ENCODE results near the gene MRPL48. TPM values are rescaled to one million over a fixed set of nuclear protein-coding genes. Genes with fewer than 3 reads are reported as not detected.

The MRPL48 gene
- total and polyA plus RNA-seq, 10 of the 15 experiments (the other 5 are each of a cell fraction or from before 2014, with no cell fraction given): 46.7 to 159 (median 83.4) TPM

DNA sequence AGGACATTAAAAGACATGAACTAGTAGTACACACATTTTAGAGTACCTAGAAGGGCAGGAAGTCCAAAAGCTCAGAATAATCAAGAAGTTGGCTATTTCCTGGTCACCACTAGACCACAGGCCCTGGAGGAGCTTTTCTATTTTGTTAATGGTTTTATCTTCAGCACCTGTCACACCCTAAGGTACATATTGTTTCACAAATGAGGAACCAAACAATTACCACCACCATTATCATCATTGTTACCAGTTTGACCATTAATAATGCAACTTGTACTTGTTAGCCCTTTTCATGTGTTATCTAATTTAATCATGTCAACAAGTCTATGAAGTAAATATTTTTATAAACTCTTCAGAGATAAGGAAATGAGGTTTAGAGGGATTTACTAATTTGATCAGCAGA, 4.9 kb downstream of the MRPL48 start:
- Histone ChIP-seq H3K79me2 (ENCODE audit: control insufficient read depth, insufficient read depth, low read length) (peaks cover 17% of the 10 kb centered on the region), H3K27ac (ENCODE audit: control insufficient read depth, insufficient read depth) (no peak overlapping the region), H3K4me1 (ENCODE audit: control insufficient read depth, insufficient read depth, low read length) (peaks cover 3% of the 10 kb centered on the region; the same call in 1 of the 2 replicates), H3K9ac (ENCODE audit: control insufficient read depth, insufficient read depth, low read length) (no peak overlapping the region), H2AFZ (ENCODE audit: control insufficient read depth, low read depth, low read length) (no peak overlapping the region), H4K20me1 (ENCODE audit: control insufficient read depth, insufficient read depth) (no peaks in the 10 kb centered on the region), H3K4me3 (no peak overlapping the region), H3K27me3 (replicated peaks in 1 of 2; ENCODE audit: control insufficient read depth in 2 of 2, insufficient read depth in 2 of 2, low read length in 1 of 2) (no peaks in the 10 kb centered on the region), H3K4me2 (ENCODE audit: control insufficient read depth, insufficient read depth) (no peak overlapping the region), H3K9me3 (replicated peaks; ENCODE audit: control insufficient read depth, insufficient read depth, low read length) (no peaks in the 10 kb centered on the region), H3K36me3 (ENCODE audit: control insufficient read depth in 2 of 2, insufficient read depth in 2 of 2, low read length in 1 of 2) (peaks cover 0 to 1% of the 10 kb centered on the region in 2 experiments; a peak in 2 of 4 replicates)
- in situ Hi-C loops (cut with MboI): no loop called here
- DNase-seq (ENCODE audit: low read depth, low spot score) (no peak), ATAC-seq (no peak), FAIRE-seq (no peak)
- TF ChIP-seq, protein P1, sequence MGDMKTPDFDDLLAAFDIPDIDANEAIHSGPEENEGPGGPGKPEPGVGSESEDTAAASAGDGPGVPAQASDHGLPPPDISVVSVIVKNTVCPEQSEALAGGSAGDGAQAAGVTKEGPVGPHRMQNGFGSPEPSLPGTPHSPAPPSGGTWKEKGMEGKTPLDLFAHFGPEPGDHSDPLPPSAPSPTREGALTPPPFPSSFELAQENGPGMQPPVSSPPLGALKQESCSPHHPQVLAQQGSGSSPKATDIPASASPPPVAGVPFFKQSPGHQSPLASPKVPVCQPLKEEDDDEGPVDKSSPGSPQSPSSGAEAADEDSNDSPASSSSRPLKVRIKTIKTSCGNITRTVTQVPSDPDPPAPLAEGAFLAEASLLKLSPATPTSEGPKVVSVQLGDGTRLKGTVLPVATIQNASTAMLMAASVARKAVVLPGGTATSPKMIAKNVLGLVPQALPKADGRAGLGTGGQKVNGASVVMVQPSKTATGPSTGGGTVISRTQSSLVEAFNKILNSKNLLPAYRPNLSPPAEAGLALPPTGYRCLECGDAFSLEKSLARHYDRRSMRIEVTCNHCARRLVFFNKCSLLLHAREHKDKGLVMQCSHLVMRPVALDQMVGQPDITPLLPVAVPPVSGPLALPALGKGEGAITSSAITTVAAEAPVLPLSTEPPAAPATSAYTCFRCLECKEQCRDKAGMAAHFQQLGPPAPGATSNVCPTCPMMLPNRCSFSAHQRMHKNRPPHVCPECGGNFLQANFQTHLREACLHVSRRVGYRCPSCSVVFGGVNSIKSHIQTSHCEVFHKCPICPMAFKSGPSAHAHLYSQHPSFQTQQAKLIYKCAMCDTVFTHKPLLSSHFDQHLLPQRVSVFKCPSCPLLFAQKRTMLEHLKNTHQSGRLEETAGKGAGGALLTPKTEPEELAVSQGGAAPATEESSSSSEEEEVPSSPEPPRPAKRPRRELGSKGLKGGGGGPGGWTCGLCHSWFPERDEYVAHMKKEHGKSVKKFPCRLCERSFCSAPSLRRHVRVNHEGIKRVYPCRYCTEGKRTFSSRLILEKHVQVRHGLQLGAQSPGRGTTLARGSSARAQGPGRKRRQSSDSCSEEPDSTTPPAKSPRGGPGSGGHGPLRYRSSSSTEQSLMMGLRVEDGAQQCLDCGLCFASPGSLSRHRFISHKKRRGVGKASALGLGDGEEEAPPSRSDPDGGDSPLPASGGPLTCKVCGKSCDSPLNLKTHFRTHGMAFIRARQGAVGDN (IDR thresholded peaks at IDR 0.05): 0 out of 2 replicates have a peak, but pooled peaks have one; percentile 31
- TF ChIP-seq CBFB (IDR thresholded peaks at IDR 0.05; ENCODE audit: low read depth) (no peak), MTA2 (IDR thresholded peaks at IDR 0.05; ENCODE audit: low read depth) (peak; percentile 55; the same call in 1 of the 2 replicates)
- ChIA-PET RAD21 (ENCODE audit: unreplicated experiment) (no interaction called here), POLR2A (no interaction called here), CTCF (no interaction called here), SMC1A (ENCODE audit: uncharacterized antibody, unreplicated experiment) (interaction anchor here (0.7 kb wide), 1 partner anchor 24 kb away, joined by 3 read pairs; no protein-coding TSS in a partner anchor)
- no TSS peak for BruUV-seq (replicated peaks)
- intact Hi-C loops (cut with micrococcal nuclease; ENCODE audit: unreplicated experiment): no loop called here
